GM18519 (cell line): ENCODE data around the gene MDK.
"Not testable (repeated sequence)": the region's sequence is repeated elsewhere in the genome, so short reads cannot be mapped to it uniquely, and the experiment has no call there.

Experiments used
- ATAC-seq: cut with Tn5 transposase; IDR thresholded peaks from one replicate; pipeline ENCODE4 v1.9.1; 2021; ENCODE audit warnings: mild to moderate bottlenecking, moderate library complexity; ENCODE audit not compliant: unreplicated experiment, low FRiP score

MDK gene

GRCh38 chr11:46367244-46367915, 14.1 kb upstream of the MDK start:
- no peak for ATAC-seq

- no peak for ATAC-seq
These were observed 13.6 kb upstream of the MDK start for GRCh38 chr11:46367916-46368267.

DNA sequence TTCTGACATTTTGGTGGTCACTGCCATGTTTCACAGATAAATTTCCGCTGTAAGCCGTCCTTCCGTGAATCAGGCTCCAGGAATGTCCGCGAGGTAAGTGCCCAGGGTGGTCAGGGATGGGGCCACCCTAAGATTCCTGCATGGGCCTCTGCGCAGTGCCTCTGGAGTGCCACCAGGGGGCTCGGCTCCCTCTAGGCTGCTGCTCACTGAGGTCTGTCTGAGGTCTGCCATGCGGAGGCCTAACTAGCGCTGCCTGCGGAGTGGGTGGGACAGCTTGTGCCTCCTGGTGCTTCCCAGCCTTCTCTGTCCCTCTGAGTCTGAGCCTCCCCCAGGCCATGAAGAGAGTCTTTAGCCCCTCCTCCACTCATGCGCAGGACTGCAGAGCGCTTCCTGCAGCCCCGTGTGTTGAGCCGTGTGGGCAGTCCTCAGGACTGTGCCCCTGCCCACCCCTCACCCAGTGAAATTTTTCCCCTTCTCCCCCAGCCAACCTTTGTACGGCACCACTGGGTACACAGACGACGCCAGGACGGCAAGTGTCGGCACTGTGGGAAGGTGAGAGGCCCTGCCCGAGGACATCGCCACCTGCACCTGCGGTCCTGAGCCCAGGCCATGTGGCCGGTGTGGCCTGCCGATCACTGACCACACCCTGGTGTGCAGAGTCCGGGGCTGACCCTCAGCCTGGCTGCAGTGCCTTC, 11.9 kb upstream of the MDK start:
- peak; percentile 45 for ATAC-seq

DNA sequence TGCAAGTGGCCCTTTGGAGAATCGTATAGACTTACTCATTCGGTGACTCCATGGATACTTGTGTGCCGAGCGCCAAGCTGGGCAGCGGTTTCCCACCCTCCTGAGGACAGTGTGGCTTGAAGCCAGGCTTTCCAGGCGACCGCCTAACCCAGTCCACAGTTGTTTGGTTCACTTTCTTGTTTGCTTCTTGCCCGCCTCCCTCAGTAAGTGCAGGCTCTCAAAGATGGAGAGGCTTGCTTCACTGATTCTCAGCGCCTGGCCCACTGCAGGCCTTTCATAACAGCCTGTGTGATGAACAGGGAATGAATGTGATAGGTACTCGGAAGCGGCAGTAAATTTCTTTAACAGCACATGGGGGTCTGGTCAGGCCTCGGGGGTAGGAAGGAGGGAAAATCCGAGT, 11.2 kb upstream of the MDK start:
- no peak for ATAC-seq

DNA sequence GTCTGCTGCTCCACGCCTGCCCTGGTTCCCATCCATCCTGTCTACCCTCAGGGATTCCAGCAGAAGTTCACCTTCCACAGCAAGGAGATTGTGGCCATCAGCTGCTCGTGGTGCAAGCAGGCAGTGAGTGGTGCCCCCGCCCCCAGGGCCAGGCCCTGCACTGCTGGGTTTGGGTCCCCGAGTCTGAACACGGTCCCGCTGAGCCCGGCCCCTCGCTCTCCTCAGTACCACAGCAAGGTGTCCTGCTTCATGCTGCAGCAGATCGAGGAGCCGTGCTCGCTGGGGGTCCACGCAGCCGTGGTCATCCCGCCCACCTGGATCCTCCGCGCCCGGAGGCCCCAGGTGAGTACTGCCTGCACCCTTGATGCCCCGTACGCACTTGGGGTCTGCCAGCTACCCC, 10.2 kb upstream of the MDK start:
- not testable (repeated sequence) for ATAC-seq

- ATAC-seq, result no peak
These were observed 9.4 kb upstream of the MDK start for GRCh38 chr11:46372086-46372485.

GRCh38 chr11:46372501-46372900, 9.0 kb upstream of the MDK start:
- ATAC-seq, result not testable (repeated sequence)

- ATAC-seq, result no peak
These were observed 7.4 kb upstream of the MDK start for GRCh38 chr11:46373787-46374740.

GRCh38 chr11:46374815-46375214, 6.7 kb upstream of the MDK start:
- ATAC-seq, result no peak

- ATAC-seq, result no peak
These were observed 5.9 kb upstream of the MDK start for GRCh38 chr11:46375392-46376101.

- no peak for ATAC-seq
These were observed 5.0 kb upstream of the MDK start for GRCh38 chr11:46376258-46377050.

DNA sequence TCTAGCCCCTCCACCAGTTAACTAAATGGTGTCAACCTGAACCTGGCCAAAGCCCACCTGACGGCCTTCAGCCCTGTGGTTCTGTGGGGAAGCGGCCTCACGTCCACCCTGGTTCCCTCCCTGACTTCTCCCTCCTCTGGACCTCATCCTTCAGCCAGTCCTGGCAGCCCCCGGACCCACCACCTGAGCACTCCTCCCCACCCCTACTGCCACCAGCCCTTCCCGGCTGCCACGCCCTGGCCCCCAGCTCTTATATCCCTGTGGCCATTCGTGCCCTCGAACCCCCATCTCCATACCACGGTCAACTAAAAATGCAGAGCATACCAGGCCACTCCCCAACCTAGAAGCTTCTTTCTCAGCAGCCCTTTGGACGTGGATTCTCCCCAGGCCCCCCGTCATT, 4.2 kb upstream of the MDK start:
- ATAC-seq, result no peak

DNA sequence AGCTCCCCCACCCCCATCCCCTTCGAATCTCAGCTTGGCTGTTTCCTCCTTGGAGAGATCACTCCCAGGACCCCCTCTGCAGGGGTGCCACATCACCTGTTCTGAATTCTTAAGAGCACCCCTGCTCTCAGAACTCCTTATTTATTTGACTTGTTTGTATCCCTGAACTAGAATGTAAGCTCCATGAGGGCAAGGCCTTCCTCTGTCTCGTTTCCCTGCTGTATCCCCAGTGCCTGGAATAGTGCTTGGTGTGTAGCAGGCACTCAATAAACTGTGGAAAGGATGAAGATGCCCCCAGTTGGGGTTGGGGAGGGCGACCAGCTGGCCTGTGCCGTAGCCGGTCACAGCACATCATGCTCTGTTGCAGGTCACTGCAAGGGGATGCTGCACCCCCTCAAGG, 3.6 kb upstream of the MDK start:
- no peak for ATAC-seq

DNA sequence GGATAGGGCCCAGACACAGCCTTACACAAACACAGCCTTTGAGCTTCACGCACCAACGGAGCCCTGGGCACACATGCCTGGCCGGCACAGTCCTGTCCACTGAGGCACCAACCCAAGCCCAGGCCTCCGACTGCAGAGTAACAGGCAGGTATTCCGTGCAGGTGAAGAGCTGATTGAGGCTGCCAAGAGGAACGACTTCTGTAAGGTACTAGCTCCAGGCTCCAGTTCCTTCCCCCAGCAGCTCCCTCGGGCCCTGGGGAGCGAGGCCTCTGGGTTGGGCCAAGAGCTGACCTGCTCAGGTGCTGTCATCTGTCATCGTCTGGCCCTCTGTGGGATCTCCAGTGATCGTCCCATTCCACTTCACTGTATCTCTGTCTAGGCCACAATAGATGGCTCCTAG, 3.2 kb upstream of the MDK start:
- no peak for ATAC-seq

DNA sequence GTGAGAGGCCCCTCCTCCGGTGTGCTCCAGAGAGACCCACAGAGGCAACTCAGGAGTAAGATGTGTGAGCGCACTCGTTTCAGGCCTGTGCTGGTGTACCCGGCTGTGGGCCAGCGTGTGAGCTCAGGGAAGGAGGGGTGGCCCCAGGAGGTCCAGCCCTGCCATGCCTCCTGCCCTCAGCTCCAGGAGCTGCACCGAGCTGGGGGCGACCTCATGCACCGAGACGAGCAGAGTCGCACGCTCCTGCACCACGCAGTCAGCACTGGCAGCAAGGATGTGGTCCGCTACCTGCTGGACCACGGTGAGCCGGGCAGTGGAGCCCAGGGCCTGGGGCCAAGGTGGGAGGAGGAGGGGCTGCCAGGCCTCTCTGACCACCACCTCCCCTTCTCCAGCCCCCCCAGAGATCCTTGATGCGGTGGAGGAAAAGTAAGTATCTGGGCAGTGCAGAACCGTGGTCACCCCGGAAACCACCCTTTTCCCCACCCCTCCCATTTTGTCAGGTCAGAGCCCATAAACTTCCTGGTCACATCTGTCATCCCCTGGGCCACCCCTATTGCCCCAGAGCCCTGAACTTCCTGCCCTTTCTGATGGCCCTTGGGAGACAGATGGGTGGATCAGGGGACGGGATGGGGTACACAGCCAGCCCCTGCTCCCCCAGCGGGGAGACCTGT, 2.5 kb upstream of the MDK start:
- ATAC-seq, result no peak

- ATAC-seq, result not testable (repeated sequence)
These were observed 1.8 kb upstream of the MDK start for GRCh38 chr11:46379482-46380293.

DNA sequence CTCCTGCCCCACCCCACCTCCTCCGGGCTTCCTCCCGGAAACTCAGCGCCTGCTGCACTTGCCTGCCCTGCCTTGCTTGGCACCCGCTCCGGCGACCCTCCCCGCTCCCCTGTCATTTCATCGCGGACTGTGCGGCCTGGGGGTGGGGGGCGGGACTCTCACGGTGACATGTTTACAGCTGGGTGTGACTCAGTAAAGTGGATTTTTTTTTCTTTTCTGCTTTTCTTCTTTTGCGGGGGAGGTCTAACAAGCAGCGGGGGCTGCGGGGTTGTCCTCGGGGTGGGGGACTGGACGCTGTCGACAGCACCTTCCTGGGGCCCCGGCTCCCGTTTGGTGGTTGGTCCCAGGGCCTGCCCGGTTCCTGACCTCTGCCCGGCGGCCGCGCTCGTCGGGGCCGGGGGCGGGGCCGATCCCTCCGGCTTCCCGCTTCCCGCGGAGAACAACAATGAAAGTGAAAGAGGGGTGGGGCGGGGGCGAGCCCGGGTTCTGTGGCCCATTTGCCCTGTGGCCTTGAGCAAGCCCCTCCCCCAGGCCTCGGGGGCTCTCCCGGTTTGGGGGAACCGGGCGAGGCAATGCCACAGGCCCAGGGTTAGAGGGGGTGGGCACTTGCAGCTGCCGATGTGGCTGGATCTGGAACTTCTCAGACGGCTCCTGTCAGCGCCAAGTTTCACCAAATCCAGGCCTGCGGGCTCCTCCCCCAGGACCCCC, 975 bp upstream of the MDK start:
- no peak for ATAC-seq
